Activated T-helper 9 cell treated with anti-CD3 and anti-CD28 coated beads, Interleukin-2, amount 50 U/mL, for 16 hours (primary cell): ENCODE results near the gene RASGRP4.
A peak's percentile ranks its signal among the peaks of the same experiment; 100 is the strongest.
"Not testable (repeated sequence)": the region's sequence is repeated elsewhere in the genome, so short reads cannot be mapped to it uniquely, and the experiment has no call there.

ENCODE experiments used
- DNase-seq: peaks from one replicate; pipeline ENCODE4 v3.0.0-alpha.2; 2020; ENCODE audit warnings: low read depth

The RASGRP4 gene

GRCh38 chr19:38413416-38413815 lies 12.6 kb downstream of the RASGRP4 start:
- no peak for DNase-seq

- no peak for DNase-seq
Measured at GRCh38 chr19:38412961-38413360, 13.1 kb downstream of the RASGRP4 start.

GRCh38 chr19:38412491-38412890 lies 13.5 kb downstream of the RASGRP4 start:
- DNase-seq = no peak

GRCh38 chr19:38411898-38412297 lies 14.1 kb downstream of the RASGRP4 start:
- DNase-seq = not testable (repeated sequence)

- no peak for DNase-seq
Measured at GRCh38 chr19:38411041-38411712, 14.8 kb downstream of the RASGRP4 start.

GRCh38 chr19:38410407-38410806 lies 15.6 kb downstream of the RASGRP4 start:
- DNase-seq = not testable (repeated sequence)

GRCh38 chr19:38409631-38410133 lies 16.3 kb downstream of the RASGRP4 start:
- DNase-seq = no peak

GRCh38 chr19:38405276-38405675 lies 20.7 kb downstream of the RASGRP4 start:
- DNase-seq = no peak

- DNase-seq = no peak
Measured at GRCh38 chr19:38404858-38405257, 21.2 kb downstream of the RASGRP4 start.

GRCh38 chr19:38402967-38403674 lies 22.9 kb downstream of the RASGRP4 start, which contains the start of gene FAM98C:
Gene FAM98C (plus strand): TSS chr19:38403093. CDS start chr19:38403154, 61 bp downstream.
- DNase-seq = peak; percentile 97

- DNase-seq = no peak
Measured at GRCh38 chr19:38402623-38402966, 23.4 kb downstream of the RASGRP4 start.

- no peak for DNase-seq
Measured at GRCh38 chr19:38401148-38401547, 24.9 kb downstream of the RASGRP4 start.

- no peak for DNase-seq
Measured at GRCh38 chr19:38400361-38400760, 25.7 kb downstream of the RASGRP4 start.

GRCh38 chr19:38399537-38399936 lies 26.5 kb downstream of the RASGRP4 start:
- DNase-seq = no peak

GRCh38 chr19:38399081-38399480 lies 26.9 kb downstream of the RASGRP4 start:
- DNase-seq = no peak

- no peak for DNase-seq
Measured at GRCh38 chr19:38395381-38396114, 30.5 kb downstream of the RASGRP4 start.

GRCh38 chr19:38394488-38394887 lies 31.5 kb downstream of the RASGRP4 start:
- DNase-seq = peak; percentile 60

GRCh38 chr19:38392707-38393308 lies 33.2 kb downstream of the RASGRP4 start:
- no peak for DNase-seq

- no peak for DNase-seq
Measured at GRCh38 chr19:38391911-38392464, 34.0 kb downstream of the RASGRP4 start.

- no peak for DNase-seq
Measured at GRCh38 chr19:38389957-38390924, 35.8 kb downstream of the RASGRP4 start.
